HG02610 (cell line): Measurements from ENCODE around the gene PGAP2.

Experiments used
- ATAC-seq: cut with Tn5 transposase; IDR thresholded peaks from one replicate; pipeline ENCODE4 v1.9.1; 2021; ENCODE audit warnings: mild to moderate bottlenecking, moderate library complexity; ENCODE audit not compliant: unreplicated experiment

PGAP2 gene

DNA sequence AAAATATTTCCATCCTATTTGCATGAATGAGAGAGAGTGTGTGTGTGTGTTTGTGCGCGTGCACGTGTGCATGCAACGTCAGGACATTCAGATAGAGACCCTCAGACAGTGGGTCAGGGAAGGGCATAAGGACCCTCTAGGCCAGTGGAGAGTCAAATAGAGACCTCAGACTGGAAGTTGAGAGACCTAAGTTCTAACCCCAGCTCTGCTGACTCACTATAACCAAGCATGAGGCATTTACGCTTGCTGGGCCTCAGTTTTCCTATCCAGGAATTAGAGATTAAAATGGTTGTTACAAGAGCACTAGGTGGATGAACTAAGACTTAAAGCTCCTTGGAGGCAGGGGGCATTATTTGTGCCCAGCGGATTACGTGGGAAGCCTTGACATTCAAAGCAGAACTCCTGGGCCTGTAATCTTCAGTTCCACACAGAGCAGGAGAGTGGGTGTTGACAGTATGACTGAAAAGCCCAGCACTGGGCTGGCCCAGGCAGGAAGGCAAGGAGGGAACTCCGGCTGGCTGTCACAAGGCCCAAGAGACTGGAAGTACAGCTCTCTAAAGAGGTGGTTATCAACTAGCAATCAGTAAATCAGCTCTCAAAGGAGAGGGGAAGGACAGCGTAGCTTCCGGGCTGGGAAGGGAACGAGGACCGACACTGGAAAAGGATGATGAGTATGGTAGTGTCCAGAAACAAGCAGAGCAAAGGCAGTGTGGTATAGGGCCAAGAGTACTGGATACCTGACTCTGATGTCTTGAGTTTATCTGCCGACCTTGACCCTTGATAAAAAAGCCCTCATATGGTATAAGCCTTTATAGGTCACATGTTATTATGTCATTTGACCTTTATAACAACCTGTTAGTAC, 23.2 kb downstream of the PGAP2 start:
- peak; percentile 36 for ATAC-seq

- ATAC-seq = no peak
Observed at GRCh38 chr11:3832816-3833215, 24.5 kb downstream of the PGAP2 start.

DNA sequence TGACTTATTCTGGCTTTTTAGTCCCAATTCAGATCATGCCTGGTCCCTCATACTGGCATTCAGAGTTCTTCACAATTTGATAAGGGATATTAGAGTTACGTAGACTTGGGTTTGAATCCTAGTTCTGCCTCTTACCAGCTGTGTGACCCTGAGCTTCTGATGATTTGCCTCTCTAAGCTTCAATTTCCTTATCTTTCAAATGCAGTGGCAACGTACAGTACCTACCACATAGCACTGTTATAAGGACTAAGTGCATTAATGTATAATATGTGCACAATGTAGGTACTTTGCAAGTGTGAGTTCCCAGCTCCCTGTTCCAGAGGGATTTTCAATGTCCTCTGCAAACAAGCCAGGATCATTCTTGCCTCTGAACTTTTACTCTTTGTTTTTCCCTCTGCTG, 25.1 kb downstream of the PGAP2 start:
- ATAC-seq = no peak

- no peak for ATAC-seq
Observed at GRCh38 chr11:3834349-3834663, 25.9 kb downstream of the PGAP2 start.

- no peak for ATAC-seq
Observed at GRCh38 chr11:3834664-3835461, 26.5 kb downstream of the PGAP2 start.

- no peak for ATAC-seq
Observed at GRCh38 chr11:3835751-3836150, 27.4 kb downstream of the PGAP2 start.

- ATAC-seq = no peak
Observed at GRCh38 chr11:3836903-3837302, 28.5 kb downstream of the PGAP2 start.

GRCh38 chr11:3837793-3838192, 29.4 kb downstream of the PGAP2 start:
- ATAC-seq = no peak

- ATAC-seq = no peak
Observed at GRCh38 chr11:3838504-3838903, 30.1 kb downstream of the PGAP2 start.

DNA sequence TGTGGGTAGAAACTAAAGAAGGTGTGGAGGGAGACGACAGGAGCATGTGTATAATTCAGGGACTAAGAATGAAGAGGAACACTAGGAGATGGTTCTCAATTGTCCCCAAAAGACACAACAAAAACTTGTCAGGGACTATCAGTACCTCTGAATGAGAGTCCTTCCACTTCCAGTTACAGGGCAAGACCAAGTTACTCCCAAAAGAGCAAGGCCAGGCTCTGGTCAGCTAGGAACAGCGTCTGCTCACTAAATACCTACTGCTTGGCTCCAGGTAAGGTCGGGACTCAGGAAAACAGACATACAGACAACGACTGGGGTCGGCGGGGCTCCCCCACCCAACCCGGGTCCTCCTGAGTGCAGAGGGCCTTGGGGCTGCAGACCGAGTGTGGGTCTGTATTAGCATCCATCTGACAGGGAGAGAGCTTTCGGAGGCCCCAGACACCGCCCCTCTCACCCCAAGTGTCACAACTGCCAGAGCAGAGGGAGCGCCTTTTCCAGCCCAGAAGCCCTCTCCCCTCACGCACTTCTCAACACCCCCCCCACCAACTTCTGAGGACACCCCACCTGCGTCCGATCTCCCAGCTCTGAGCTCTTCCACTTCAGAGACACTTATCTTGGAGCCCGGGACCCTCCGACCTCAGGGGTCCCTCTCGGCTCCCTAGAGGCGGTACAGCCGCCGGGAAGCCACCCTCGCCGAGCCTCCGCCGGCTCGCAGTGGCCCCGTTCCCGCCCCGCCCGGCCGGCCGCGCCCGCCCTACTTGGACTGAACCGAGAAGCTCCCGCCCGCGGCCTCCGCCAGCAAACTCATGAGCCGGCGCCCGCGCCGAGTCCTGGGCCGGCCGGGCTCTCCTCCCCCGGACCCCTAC, 31.9 kb downstream of the PGAP2 start:
- no peak for ATAC-seq

- peak; percentile 59 for ATAC-seq
Observed at GRCh38 chr11:3840870-3841425, 32.6 kb downstream of the PGAP2 start, which contains the start of gene RHOG. RHOG (minus strand) TSS chr11:3840959; CDS start chr11:3828138, 12,821 bp downstream.

DNA sequence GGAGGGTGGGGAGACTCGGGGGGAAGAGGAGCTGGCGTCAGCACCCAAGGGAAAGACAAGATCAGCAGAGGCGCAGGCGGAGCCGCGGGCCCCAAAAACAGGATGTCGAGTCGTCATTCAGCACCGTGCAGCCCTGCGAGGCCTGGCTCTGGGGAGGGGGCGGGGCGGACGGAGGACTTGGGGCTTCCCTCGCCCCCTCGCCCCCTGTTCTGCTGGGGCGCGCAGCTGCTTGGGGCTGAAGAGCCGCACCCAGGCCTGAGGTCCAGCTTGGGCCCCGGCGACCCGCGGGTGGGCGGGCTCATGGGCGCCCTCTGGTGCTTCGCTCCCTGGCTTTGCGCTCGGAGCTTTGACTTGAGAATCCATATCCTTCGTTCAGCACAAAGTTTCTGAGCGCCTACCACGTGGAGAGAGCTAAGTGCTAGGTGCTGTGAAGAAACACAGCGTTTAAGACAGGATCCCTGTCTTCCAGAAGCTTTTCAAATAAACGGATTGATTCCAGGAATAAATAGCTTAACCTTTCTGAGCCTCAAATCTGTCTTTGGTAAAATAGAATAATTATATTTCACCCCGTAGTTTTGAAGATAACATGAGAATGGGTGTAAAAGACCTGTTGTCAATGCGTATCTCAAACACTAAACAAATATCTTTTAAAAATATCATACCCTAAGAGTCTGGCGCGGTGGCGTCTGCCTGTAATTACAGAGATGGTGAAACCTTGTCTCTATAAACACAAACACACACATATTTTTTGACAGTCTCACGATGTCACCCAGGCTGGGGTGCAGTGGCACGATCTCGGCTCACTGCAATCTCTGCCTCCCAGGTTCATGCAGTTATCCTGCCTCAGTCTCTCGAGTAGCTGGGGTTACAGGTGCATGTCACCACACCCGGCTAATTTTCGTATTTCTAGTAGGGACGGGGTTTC, 33.3 kb downstream of the PGAP2 start:
- ATAC-seq = peak; percentile 61

GRCh38 chr11:3843326-3843725, 35.0 kb downstream of the PGAP2 start:
- ATAC-seq = no peak

DNA sequence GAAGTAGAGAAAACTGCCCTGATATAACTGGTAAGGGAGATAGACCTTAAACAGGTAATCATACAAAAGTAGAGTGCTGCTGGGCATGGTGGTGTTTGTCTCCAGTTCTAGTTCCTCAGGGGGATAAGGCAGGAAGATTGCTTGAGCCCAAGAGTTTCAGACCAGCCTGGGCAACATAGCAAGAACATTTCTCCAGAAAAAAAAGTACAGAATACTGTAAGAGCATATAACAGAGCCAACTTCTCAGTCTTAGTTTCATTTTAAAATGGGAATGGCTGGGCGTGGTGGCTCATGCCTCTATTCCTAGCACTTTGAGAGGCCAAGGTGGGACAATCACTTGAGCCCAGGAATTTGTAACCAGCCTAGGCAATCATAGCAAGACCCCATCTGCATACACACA, 36.9 kb downstream of the PGAP2 start:
- no peak for ATAC-seq

DNA sequence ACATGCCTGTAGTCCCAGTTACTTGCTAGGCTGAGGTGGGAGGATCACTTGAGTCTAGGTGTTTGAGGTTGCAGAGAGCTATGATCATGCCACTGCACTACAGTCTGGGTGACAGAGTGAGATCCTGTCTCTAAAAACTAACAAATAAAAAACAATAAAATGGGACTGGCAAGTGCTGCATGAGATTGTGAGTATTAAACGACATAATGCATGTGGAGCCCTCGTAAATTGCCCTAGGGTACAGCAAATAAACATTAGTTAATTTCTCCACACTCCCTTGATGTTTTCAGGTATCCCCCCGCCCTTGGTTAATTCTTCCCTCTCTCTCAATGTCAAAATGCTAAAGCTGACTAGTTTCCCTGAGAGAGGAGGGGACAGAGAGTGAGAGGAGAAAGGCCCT, 37.3 kb downstream of the PGAP2 start:
- no peak for ATAC-seq

DNA sequence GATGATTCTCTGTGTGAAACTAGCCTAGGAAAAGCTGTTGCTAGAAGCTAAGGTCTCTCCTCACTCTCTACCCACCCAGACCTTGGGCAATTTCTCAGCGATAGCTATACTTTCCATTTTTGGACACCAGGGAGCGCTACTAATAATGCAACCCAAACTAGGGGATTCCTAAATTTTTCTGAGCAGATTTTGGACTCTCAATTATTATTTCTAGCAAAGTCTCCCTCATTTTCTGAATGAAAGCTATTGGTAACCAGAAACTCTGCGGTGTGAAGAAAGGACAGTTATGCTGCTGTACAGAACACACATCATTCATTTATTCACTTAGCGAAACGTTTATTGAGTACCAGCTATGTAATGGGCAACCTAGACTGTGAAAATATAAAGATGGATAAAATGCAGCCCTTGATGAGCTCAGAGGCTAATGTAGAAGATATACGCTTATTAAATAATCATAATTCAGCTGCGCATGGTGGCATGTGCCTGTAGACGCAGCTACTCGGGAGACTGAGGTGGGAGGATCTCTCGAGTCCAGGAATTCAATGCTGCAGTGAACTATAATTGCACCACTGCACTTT, 41.0 kb downstream of the PGAP2 start:
- ATAC-seq = no peak

GRCh38 chr11:3853545-3853842, 45.1 kb downstream of the PGAP2 start:
- ATAC-seq = no peak

DNA sequence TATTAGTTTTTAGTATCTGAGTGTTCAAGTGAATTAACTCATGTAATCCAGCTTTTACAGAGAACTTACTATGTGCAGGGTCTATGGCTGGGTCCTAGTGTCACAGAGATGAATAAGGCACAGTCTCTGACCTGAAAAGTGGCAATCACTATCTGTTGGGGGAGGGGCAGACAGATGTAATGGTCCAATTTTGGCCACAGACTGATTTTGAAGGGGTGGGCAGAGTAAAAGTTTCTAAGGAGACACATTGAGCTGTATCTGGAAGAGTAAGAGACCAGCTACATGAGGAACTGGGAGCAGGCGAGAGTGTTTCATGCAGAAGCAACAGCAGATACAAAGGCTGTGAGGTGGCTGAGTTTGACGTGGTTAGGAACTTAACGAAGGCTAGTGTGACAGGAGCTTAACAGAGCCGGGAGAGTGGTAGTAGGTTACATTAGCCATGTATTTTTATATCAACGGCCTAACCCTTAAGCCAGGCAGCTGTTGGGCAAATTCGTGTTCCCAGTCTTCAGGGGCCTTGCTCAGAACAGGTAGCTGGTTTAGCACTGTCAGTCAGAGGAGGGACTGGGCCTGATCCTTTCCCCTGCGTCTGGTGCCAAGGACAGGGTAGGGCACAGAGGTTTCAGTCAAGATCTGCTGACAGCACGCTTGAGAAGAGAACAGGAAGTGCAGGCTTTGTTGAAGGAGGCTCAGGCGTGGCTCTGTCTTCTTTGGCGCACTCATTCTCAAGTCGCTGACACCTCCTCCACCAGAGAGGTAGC, 45.7 kb downstream of the PGAP2 start:
- peak; percentile 37 for ATAC-seq

- no peak for ATAC-seq
Observed at GRCh38 chr11:3854660-3854976, 46.3 kb downstream of the PGAP2 start.
